Stimulated activated CD8-positive, alpha-beta memory T cell treated with anti-CD3 and anti-CD28 coated beads, Interleukin-2, amount 100 ng/mL, for 48 hours (primary cell): ENCODE data around the gene RBPJ.
"Not testable (repeated sequence)": the region's sequence is repeated elsewhere in the genome, so short reads cannot be mapped to it uniquely, and the experiment has no call there.

Experiments
- DNase-seq, 2 donors: peaks; one replicate each; pipeline ENCODE4 v3.0.0-alpha.2; 2020; ENCODE audit warnings: low read depth in 2 of 2

Gene RBPJ

GRCh38 chr4:26342328-26343037 is 21.7 kb downstream of the RBPJ start:
- DNase-seq, result no peak

- DNase-seq, result no peak
Observed at GRCh38 chr4:26343038-26343398, 22.2 kb downstream of the RBPJ start.

- DNase-seq, result no peak
Observed at GRCh38 chr4:26344901-26345564, 24.2 kb downstream of the RBPJ start.

GRCh38 chr4:26345565-26345938 is 24.7 kb downstream of the RBPJ start:
- no peak for DNase-seq

GRCh38 chr4:26346203-26346620 is 25.4 kb downstream of the RBPJ start:
- DNase-seq, result no peak

GRCh38 chr4:26349496-26349895 is 28.7 kb downstream of the RBPJ start:
- DNase-seq, result no peak

- no peak for DNase-seq
Observed at GRCh38 chr4:26351685-26352084, 30.9 kb downstream of the RBPJ start.

- no peak for DNase-seq
Observed at GRCh38 chr4:26354491-26354890, 33.7 kb downstream of the RBPJ start.

DNA sequence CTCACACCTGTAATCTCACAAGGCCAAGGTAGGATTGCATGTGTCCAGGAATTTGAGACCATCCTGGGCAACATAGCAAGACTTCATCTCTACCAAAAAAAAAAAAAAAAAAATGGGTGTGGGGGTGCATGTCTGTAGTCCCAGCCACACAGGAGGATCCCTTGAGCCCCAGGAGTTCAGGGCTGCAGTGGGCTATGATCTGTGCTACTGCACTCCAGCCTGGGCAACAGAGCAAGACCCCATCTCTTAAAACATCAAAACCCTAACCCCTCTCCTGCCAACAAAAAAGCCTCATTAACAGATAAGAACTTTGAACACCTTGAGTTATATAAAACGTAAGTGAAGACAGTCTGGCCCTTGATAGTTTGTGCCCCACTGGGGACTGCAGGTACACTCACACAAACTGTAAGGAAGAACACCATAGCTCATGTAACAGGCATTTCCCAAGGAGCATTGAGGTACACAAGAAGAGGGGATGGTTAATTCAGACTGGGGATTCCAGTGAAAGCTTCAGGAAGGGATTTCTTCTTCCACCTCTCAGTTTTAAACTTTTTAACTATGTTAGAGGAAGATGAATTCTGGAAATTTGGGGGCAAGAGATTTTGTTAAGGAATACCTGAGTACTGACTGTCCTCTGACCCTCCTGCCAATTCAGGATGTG is 34.7 kb downstream of the RBPJ start:
- DNase-seq, result no peak

DNA sequence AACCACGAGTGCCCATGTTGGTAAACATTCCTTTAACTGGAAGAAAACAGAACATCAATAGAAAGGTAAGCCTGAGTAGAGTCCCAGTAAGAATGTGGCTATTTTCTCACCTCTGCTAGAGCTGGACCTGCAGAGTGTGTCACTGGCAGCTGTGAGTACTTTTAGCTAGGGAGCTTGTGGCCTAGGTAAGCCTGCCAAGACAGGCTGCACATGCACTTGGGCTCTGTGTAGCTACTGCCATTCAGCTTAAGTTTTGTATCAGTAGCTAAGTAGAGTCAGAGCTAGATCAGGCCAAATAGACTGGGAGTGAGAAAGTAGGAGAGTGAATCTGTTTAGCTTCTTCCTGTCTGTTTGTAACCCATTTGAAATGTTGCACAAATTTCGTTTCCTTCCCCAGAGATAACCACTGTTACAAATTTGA is 35.3 kb downstream of the RBPJ start:
- no peak for DNase-seq

GRCh38 chr4:26359521-26359920 is 38.7 kb downstream of the RBPJ start:
- not testable (repeated sequence) for DNase-seq

DNA sequence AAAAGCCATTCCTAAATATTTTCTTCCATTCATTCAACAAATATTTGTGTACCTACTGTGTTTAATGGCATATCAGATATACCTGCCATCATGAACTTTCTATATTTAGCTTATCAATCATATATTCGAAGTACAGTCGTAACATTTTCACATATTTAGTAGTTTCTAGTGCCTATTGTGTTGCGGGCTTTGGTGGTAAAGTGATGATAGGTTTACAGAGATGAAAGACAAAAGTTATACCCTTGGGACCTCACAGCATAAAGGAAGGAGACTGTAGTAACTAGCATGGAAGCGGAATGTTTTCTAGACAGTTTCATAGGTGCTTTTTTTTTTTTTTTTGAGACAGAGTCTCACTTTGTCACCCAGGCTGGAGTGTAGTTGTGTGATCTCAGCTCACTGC is 39.5 kb downstream of the RBPJ start:
- no peak for DNase-seq

DNA sequence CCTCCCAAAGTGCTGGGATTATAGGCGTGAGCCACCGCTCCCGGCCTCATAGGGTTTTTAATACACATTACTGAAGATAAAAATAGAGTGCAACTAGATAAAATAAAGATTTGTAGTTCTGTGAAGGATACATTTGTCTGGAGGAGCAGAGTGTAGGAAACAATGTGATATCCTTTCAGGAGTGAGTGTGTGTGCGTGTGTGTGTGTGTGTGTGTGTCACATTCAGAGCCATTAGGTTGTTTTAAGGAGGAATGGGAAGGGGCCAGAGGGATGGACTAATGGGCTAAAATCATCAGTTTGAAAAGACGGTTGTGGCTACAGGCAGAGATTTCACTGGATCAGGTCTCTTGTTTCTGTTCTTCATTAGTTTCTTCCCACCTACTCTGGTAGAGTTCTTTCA is 40.0 kb downstream of the RBPJ start:
- DNase-seq, result no peak

- DNase-seq, result no peak
Observed at GRCh38 chr4:26361297-26361696, 40.5 kb downstream of the RBPJ start.

DNA sequence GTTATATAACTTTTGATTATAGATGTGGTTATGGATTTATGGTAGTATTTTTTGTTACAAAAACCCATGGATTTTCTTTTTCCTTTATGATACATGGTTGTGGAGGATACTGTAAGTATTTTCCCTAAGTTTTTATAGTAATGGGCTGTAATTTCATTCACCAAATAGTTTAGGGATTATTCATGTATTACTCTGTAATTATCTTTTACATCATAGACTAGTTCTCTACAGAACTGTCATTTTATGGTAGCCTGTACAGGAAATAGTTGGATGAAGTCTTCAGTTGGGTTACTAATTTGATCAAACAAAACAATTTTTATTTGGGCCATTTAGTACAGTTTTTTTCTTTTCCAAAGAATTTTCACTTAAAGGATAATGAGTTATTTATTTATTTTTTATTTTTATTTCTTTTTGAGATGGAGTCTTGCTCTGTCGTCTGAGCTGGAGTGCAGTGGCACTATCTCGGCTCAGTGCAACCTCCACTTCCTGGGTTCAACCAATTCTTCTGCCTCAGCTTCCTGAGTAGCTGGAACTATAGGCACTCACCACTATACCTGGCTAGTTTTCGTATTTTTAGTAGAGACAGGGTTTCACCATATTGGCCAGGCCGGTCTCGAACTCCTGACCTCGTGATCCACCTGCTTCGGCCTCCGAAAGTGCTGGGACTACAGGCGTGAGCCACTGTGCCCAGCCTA is 42.1 kb downstream of the RBPJ start:
- no peak for DNase-seq

- no peak for DNase-seq
Observed at GRCh38 chr4:26365537-26366150, 44.8 kb downstream of the RBPJ start.

DNA sequence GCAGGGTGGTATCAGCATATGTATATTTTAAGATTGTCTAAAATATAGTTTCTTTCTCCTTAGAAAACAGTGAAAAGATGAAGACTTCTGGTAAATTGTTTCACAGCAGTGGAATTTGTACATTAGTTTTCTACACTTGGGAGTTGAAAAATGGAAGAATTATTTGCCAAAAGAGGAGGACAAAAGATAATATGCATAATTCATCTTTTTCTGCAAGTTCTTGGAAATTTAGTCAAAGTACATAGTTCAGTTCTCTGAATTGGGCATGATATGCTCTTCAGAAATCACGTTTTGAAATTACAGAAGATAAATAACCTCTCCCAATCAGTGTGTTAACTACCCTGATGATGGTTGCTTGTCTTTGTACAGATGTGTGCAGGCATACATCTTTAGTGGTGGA is 47.0 kb downstream of the RBPJ start:
- DNase-seq, result no peak

DNA sequence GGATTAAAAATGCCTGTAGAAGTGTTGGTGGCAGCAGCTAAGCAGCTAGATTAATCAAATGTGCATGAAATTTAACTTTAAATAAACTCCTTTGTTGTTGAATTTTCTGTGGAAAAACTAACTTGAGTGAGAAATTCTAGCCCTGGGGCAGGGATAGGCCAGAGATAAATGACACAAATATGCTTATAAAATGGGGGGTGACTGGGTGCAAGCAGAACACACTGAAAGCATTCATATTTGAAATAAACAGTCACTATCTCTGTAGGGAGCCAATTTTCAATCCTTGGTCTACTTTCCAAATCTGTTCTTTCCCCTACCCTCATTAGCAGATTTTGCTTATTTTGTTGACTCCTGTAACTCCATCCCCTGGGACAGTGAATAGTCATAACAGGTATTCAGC is 47.9 kb downstream of the RBPJ start:
- no peak for DNase-seq

GRCh38 chr4:26369132-26369531 is 48.3 kb downstream of the RBPJ start:
- no peak for DNase-seq

DNA sequence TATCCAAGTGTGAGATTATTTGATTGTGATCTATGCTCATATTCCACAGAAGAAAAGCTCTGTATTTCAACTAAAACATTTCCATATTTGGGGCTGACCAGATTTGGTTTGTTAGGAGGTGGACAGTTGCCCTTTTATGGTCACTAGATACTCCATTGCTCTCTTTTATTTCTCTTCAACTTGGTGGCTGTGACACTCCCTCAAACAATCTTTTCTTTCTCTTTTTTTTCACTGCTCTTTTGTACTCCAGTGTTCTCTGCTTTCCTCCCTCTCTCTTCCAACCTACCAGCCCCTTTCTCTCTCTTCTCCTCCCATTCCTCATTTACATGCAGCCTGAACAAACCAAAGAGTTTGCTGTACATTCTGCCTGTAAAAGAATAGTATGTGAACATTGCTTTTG is 48.8 kb downstream of the RBPJ start:
- DNase-seq, result no peak

DNA sequence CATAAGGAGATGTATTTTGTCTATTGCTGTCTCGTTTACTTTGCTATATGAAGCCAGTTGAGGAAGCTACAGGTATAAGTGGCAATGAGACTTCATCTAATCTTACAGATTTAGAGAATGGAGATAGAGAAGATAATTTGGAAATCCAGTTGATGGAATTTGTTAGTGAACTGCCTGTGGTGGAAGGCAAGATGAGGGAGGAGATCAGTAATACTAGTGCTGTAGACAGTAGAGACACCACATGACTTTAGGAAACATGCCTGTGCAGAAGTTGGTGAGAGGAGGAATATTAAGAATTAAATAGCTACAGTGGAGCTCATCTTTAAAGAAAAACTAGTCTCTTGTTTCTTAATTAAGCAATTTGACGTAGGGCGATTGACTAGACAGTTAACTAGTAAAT is 51.3 kb downstream of the RBPJ start:
- no peak for DNase-seq

GRCh38 chr4:26372525-26373172 is 51.8 kb downstream of the RBPJ start:
- DNase-seq, result peak in 1 of 2 donors; percentile 1
